Colonic mucosa (tissue), 4 donors: ENCODE results near the gene DLG2. TPM values are rescaled to one million over a fixed set of nuclear protein-coding genes. Genes with fewer than 3 reads are reported as not detected.

Experiments
- DNase-seq: peaks from one replicate; pipeline ENCODE4 v3.0.0-alpha.2; 2020
- H3K27ac ChIP-seq: fragments of 200-600 bp; one replicate; pipeline ENCODE4 v1.8.0; 2021
- H3K27me3 ChIP-seq: fragments of 200-600 bp; one replicate; pipeline ENCODE4 v1.8.0; 2021
- H3K36me3 ChIP-seq: fragments of 200-600 bp; one replicate; pipeline ENCODE4 v1.8.0; 2021
- H3K4me1 ChIP-seq: fragments of 200-600 bp; one replicate; pipeline ENCODE4 v1.8.0; 2021; ENCODE audit warnings: mild to moderate bottlenecking
- H3K4me3 ChIP-seq: fragments of 200-600 bp; one replicate; pipeline ENCODE4 v1.8.0; 2021
- H3K9ac ChIP-seq, 2 donors: one replicate each; pipeline ENCODE4 v1.7.0; 2013; ENCODE audit warnings: control low read depth in 2 of 2, low read depth in 2 of 2, low read length in 2 of 2
- H3K9me3 ChIP-seq: fragments of 200-600 bp; one replicate; pipeline ENCODE4 v1.8.0; 2021
- CTCF ChIP-seq: fragments of 200-600 bp; IDR thresholded peaks from one replicate; pipeline ENCODE4 v1.8.0; 2022; ENCODE audit warnings: antibody characterized with exemption, mild to moderate bottlenecking
- intact Hi-C: fragments of 100-400 bp; cut with DNase I; formaldehyde crosslinking; loops from one replicate; pipeline ENCODE4 v1.14.1; 2022
- total RNA-seq, 2 donors: library from RNA; stranded (reverse); fragmentation: NEBNext Ultra II Directional in 1 of 2; extraction: Animal tissue kit (Norgen Biotek cat#: 25700) in 1 of 2; gene quantifications; one replicate each; pipeline ENCODE4 v1.2.1, GENCODE V29; 2021
- donor health status: healthy.
- donor health status: DM: no; HTN: no; CAD: no.
- donor health status: DM: no; HTN: no; CAD: no.

Gene DLG2
- total RNA-seq, 2 donors from 2014 or later, result 1.4 to 3.3 TPM

GRCh38 chr11:84503503-84503902 is 1123.6 kb downstream of the DLG2 start:
- Histone ChIP-seq H3K27ac (no peak overlapping the region), H3K27me3 (no peaks in the 10 kb centered on the region), H3K9me3 (no peaks in the 10 kb centered on the region), H3K4me1 (no peaks in the 10 kb centered on the region), H3K9ac (no peak overlapping the region), H3K36me3 (no peaks in the 10 kb centered on the region), H3K4me3 (no peak overlapping the region)
- intact Hi-C loops, result no loop called here
- DNase-seq, result no peak
- no peak for TF ChIP-seq CTCF

GRCh38 chr11:84501750-84502149 is 1125.4 kb downstream of the DLG2 start:
- intact Hi-C loops, result no loop called here
- H3K9ac ChIP-seq, result no peak overlapping the region
- DNase-seq, result no peak
- no peaks in the 10 kb centered on the region for H3K9me3 ChIP-seq
- H3K27ac ChIP-seq, result no peak overlapping the region
- no peak overlapping the region for H3K4me3 ChIP-seq
- H3K27me3 ChIP-seq, result no peaks in the 10 kb centered on the region
- TF ChIP-seq CTCF, result no peak
- no peaks in the 10 kb centered on the region for H3K4me1 ChIP-seq
- H3K36me3 ChIP-seq, result no peaks in the 10 kb centered on the region

- no peaks in the 10 kb centered on the region for H3K36me3 ChIP-seq
- H3K9ac ChIP-seq, result no peak overlapping the region
- no peak overlapping the region for H3K27ac ChIP-seq
- no peak overlapping the region for H3K4me3 ChIP-seq
- no peak for DNase-seq
- H3K27me3 ChIP-seq, result no peaks in the 10 kb centered on the region
- intact Hi-C loops, result no loop called here
- TF ChIP-seq CTCF, result no peak
- no peaks in the 10 kb centered on the region for H3K4me1 ChIP-seq
- H3K9me3 ChIP-seq, result no peaks in the 10 kb centered on the region
Observed at GRCh38 chr11:84497981-84498411, 1129.1 kb downstream of the DLG2 start.

- Histone ChIP-seq H3K4me1 (no peaks in the 10 kb centered on the region), H3K9me3 (no peaks in the 10 kb centered on the region), H3K27ac (no peak overlapping the region), H3K9ac (no peak overlapping the region), H3K36me3 (no peaks in the 10 kb centered on the region), H3K27me3 (no peaks in the 10 kb centered on the region), H3K4me3 (no peak overlapping the region)
- intact Hi-C loops, result no loop called here
- DNase-seq, result no peak
- TF ChIP-seq CTCF, result no peak
Observed at GRCh38 chr11:84497181-84497580, 1130.0 kb downstream of the DLG2 start.

GRCh38 chr11:84496122-84496521 is 1131.0 kb downstream of the DLG2 start:
- no peak for DNase-seq
- no peak overlapping the region for H3K27ac ChIP-seq
- intact Hi-C loops, result no loop called here
- H3K4me3 ChIP-seq, result no peak overlapping the region
- no peaks in the 10 kb centered on the region for H3K9me3 ChIP-seq
- no peak for TF ChIP-seq CTCF
- H3K9ac ChIP-seq, result no peak overlapping the region
- no peaks in the 10 kb centered on the region for H3K4me1 ChIP-seq
- no peaks in the 10 kb centered on the region for H3K36me3 ChIP-seq
- H3K27me3 ChIP-seq, result no peaks in the 10 kb centered on the region

- Histone ChIP-seq H3K4me3 (no peak overlapping the region), H3K27ac (no peak overlapping the region), H3K9me3 (no peaks in the 10 kb centered on the region), H3K4me1 (no peaks in the 10 kb centered on the region), H3K9ac (no peak overlapping the region), H3K36me3 (no peaks in the 10 kb centered on the region), H3K27me3 (no peaks in the 10 kb centered on the region)
- intact Hi-C loops, result no loop called here
- no peak for TF ChIP-seq CTCF
- no peak for DNase-seq
Observed at GRCh38 chr11:84480131-84480530, 1147.0 kb downstream of the DLG2 start.
